GM20000 (cell line): Measurements from ENCODE around the gene WFIKKN1.

Source experiments
- DNase-seq: peaks from one replicate; pipeline ENCODE4 v3.0.0; 2012; ENCODE audit warnings: low spot score
- CTCF ChIP-seq: IDR thresholded peaks from 2 replicates; pipeline ENCODE4 v1.5.1; 2012; ENCODE audit warnings: mild to moderate bottlenecking, control low read depth; ENCODE audit errors: extremely low read depth, missing control alignments

WFIKKN1 gene

DNA sequence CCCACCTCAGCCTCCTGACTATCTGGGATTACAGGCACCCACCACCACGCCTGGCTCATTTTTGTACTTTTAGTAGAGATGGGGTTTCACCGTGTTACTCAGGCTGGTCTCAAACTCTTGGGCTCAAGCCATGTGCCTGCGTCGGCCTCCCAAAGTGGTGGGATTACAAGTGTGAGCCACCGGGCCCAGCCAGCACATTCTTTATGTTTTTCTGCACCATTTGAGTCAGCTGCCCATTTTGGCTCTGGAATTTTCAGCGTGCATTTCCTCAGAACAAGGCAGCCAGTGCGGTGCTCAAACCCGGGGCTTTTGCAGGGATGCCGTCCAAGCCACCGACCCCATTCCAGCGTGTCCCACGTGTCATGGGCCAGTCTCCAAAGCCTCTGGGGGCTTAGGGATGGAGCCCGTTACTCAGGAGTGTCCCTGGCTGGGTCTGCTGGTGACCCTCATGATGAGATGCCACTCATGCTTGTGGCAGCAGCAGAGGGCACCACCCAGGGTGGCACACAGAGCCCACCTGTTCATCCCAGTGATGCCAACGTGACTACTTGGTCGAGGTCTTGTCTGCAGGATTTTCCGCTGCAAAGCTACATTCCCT, 44.6 kb upstream of the WFIKKN1 start:
- no peak for DNase-seq
- no peak for TF ChIP-seq CTCF

- no peak for DNase-seq
- TF ChIP-seq CTCF: no peak
Measured at GRCh38 chr16:586645-587590, 43.9 kb upstream of the WFIKKN1 start.

DNA sequence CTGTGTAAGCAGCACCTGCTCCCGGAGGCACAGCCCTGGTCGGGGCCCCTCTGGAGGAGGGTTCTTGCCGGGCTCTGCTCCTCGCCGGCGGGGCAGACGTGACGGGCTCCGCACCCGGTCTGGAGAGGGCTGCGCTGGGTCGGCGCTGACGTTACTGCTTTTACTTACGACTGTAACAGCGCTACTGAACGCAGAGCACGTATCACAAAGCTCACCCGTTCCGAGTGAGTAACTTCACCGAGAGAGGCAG, 42.2 kb upstream of the WFIKKN1 start:
- no peak for TF ChIP-seq CTCF
- no peak for DNase-seq

DNA sequence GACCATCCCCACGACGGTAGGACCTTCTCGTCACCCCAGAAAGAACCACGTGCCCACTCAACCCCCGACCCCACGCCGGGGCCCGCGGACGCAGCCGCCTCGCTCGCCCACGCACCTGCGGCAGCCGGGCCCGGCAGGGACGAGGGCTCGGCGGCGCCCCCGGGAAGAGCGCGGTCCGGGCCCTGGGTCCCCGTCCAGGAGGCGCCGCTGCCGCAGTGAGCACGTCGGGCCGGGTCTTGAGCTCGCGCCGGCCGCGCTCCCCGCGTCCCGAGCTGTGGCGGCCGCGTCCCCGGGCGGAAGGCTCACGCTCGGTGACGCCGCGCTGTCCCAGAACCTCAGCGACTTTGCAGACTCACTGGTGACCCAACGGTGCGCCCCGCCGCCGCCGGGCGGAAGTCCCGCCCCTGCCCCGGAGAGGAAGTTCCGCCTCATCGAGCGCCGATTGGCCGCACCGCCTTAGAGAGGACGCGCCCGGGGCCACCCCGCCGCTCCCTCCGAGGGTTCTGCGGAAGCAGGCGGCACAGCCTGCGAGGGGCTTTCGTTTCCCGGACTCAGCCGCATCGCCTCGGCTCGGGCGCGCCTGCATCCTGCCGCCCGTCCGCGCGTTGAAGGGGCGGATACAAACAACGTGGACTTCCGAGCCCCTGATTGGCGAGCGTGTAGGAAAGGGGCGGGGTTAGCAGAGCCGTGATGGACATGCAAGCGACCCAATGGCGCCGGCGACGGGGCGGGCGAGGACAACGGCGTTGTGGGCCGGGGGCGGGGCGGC, 41.7 kb upstream of the WFIKKN1 start:
- no peak for TF ChIP-seq CTCF
- peak; percentile 96 for DNase-seq

DNA sequence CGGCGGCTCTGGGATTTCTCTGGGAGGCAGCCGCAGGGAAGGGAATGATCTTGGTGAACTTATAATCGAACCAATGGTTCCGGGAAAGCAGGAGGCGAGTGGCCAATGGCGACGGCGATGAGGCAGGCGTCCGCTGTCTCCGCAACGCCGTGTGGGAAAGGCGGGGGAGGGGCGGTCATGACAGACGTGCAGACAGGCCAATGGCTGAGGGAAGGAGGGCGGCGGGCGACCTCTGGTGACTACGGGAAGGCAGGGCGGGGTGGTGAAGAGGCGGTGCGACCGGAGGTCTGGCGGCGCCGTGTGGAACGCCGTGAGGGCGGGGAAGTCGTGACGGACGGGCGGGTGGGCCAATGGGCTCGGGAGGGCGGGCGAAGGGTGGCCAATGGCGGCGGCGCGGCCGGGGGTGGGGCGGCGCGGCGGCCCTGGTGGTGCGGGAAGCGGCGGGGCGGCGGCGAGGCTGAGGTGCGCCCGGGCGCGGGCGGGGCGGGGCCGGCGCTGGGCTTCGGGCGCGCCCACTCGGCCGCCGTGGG, 41.1 kb upstream of the WFIKKN1 start, which contains the start of gene RAB40C:
Gene RAB40C, plus strand, starts transcription at position 409 of the 530 bp plus-strand sequence. CDS start 226 bp downstream, outside the sequence.
- peak; percentile 100 for DNase-seq
- no peak for TF ChIP-seq CTCF

DNA sequence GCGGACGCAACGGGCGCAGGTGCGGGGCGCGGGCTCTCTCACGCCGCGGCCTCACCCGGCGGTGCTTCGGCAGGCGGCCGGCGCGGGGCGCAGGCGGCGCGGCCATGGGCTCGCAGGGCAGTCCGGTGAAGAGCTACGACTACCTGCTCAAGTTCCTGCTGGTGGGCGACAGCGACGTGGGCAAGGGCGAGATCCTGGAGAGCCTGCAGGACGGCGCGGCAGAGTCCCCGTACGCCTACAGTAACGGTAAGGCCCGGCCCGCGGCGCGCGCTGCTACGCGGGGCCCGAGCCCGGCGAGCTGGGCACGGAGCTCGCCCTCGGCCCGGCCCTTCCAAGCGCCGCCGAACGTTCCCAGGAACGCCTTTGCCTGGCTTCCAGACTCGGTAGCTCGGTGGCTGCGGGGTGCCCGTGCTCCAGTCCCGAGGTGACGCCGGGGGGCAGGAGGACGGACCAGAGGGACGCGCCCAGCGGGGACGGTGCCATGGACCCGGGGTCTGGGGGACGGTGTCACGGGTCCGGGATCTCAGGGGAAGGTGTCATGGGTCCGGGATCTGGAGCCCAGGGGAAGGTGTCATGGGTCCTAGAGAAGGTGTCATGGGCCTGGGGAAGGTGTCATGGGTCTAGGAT, 40.5 kb upstream of the WFIKKN1 start:
- no peak for DNase-seq
- no peak for TF ChIP-seq CTCF
